ENCODE results near the gene STARD7.

STARD7 gene

DNA sequence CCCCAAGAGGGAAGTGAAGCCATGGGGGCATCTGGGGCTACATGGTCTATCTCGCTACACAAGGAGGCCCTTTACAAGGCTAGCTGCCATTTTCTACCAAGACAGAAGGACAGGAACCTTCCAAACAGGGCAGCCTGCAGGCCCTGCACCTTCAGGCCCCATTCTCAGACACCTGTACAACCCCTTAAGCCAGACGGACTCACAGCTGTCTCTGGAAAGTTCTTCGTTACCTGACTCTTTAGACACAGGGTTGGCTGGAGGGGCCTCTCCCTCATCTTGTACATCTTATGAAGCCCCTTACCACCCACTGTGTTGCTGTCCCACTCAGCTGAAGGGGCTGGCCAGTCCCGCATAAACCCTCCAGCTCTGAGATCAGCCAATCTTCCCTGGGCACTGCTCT, 40.0 kb upstream of the STARD7 start (continued):
- TF ChIP-seq, protein P1, sequence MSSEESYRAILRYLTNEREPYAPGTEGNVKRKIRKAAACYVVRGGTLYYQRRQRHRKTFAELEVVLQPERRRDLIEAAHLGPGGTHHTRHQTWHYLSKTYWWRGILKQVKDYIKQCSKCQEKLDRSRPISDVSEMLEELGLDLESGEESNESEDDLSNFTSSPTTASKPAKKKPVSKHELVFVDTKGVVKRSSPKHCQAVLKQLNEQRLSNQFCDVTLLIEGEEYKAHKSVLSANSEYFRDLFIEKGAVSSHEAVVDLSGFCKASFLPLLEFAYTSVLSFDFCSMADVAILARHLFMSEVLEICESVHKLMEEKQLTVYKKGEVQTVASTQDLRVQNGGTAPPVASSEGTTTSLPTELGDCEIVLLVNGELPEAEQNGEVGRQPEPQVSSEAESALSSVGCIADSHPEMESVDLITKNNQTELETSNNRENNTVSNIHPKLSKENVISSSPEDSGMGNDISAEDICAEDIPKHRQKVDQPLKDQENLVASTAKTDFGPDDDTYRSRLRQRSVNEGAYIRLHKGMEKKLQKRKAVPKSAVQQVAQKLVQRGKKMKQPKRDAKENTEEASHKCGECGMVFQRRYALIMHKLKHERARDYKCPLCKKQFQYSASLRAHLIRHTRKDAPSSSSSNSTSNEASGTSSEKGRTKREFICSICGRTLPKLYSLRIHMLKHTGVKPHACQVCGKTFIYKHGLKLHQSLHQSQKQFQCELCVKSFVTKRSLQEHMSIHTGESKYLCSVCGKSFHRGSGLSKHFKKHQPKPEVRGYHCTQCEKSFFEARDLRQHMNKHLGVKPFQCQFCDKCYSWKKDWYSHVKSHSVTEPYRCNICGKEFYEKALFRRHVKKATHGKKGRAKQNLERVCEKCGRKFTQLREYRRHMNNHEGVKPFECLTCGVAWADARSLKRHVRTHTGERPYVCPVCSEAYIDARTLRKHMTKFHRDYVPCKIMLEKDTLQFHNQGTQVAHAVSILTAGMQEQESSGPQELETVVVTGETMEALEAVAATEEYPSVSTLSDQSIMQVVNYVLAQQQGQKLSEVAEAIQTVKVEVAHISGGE (tag by site-specific recombination; conservative IDR thresholded peaks at IDR 0.05; ENCODE audit: low read depth): no peak

DNA sequence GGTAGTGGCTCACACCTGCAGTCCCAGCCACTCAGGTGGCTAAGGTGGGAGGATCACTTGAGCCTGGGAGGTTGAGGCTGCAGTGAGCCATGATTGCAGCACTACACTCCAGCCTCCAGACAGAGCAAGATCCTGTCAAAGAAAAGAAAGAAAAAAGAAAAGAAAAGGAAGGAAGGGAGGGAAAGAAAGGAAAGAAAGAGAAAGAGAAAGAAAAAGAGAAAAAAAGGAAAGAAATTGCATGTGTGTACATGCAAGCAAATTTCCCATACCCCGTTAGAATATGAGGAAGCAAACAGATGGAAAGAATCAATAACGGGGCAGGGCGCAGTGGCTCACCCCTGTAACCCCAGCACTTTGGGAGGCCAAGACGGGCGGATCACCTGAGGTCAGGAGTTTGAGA, 39.3 kb upstream of the STARD7 start:
- H3K27ac ChIP-seq (ENCODE audit: extremely low read depth, low read depth, low read length): no peak overlapping the region
- H3K4me1 ChIP-seq (ENCODE audit: control insufficient read depth, insufficient read depth, low read length): no peaks in the 10 kb centered on the region
- peaks cover 4 to 18% of the 10 kb centered on the region in 2 experiments; a peak in 2 of 3 replicates for H3K36me3 ChIP-seq (ENCODE audit: control insufficient read depth in 2 of 2, insufficient read depth in 1 of 2, low read length in 2 of 2)
- H3K9me3 ChIP-seq (ENCODE audit: control insufficient read depth, insufficient read depth, low read depth, low read length): no peaks in the 10 kb centered on the region
- TF ChIP-seq PRDM1 (tag by site-specific recombination; IDR thresholded peaks at IDR 0.05) (peak; percentile 66), KLF10 (tag by site-specific recombination; IDR thresholded peaks at IDR 0.05) (no peak), ZNF366 (tag by site-specific recombination; conservative IDR thresholded peaks at IDR 0.05) (peak; percentile 63)
- H3K4me3 ChIP-seq (ENCODE audit: low read depth, low read length): no peak overlapping the region
- POLR2A ChIA-PET: no interaction called here
- CTCF ChIA-PET: no interaction called here

DNA sequence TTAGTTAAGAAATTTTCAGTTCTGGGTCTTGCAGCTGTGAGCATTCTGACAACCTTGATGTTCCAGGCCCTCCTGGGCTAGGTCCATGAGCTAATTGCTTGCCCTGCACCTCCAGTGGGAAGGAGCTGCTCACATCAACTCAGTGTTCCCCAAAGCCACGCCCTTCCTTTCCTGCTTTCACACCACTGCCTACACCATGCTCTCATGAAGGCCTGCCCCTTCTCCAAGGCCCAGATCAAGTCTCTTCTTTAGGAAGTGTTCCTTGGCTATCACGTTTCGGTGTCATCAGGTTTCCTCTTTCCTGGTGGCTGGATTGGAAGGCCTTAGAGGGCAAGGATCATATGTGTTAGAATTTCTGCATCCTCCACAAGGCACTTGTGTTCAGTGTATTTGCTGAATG, 38.4 kb upstream of the STARD7 start:
- TF ChIP-seq ZBTB48 (tag by site-specific recombination; IDR thresholded peaks at IDR 0.05): no peak
- no peak for TF ChIP-seq ZNF580 (tag by site-specific recombination; IDR thresholded peaks at IDR 0.05)
- TF ChIP-seq, protein P2, sequence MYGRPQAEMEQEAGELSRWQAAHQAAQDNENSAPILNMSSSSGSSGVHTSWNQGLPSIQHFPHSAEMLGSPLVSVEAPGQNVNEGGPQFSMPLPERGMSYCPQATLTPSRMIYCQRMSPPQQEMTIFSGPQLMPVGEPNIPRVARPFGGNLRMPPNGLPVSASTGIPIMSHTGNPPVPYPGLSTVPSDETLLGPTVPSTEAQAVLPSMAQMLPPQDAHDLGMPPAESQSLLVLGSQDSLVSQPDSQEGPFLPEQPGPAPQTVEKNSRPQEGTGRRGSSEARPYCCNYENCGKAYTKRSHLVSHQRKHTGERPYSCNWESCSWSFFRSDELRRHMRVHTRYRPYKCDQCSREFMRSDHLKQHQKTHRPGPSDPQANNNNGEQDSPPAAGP (tag by site-specific recombination; IDR thresholded peaks at IDR 0.05): no peak
- TF ChIP-seq YY1 (tag by site-specific recombination; IDR thresholded peaks at IDR 0.05): no peak
- TF ChIP-seq ZNF777 (tag by site-specific recombination; IDR thresholded peaks at IDR 0.05; ENCODE audit: borderline replicate concordance): no peak
- TF ChIP-seq TSHZ1 (tag by site-specific recombination; IDR thresholded peaks at IDR 0.05; ENCODE audit: borderline replicate concordance): no peak
- no peak for TF ChIP-seq KLF16 (tag by site-specific recombination; IDR thresholded peaks at IDR 0.05)
- TF ChIP-seq ZNF366 (tag by site-specific recombination; conservative IDR thresholded peaks at IDR 0.05): no peak
- TF ChIP-seq ZNF555 (tag by site-specific recombination; conservative IDR thresholded peaks at IDR 0.05): no peak
- Histone ChIP-seq H3K36me3 (ENCODE audit: control insufficient read depth in 2 of 2, insufficient read depth in 1 of 2, low read length in 2 of 2) (peaks cover 4 to 10% of the 10 kb centered on the region in 2 experiments; a peak in 2 of 3 replicates), H3K27ac (ENCODE audit: extremely low read depth, low read depth, low read length) (no peak overlapping the region), H3K4me3 (ENCODE audit: low read depth, low read length) (no peak overlapping the region), H3K4me1 (ENCODE audit: control insufficient read depth, insufficient read depth, low read length) (no peaks in the 10 kb centered on the region), H3K9me3 (ENCODE audit: control insufficient read depth, insufficient read depth, low read depth, low read length) (no peaks in the 10 kb centered on the region)
- CTCF ChIA-PET: interaction anchor here (0.6 to 0.7 kb wide), 2 partner anchors 13 to 28 kb away, joined by 3 to 4 read pairs; no protein-coding TSS in a partner anchor
- POLR2A ChIA-PET: interaction anchor here (0.5 kb wide), 1 partner anchor 14 kb away, joined by 3 read pairs; no protein-coding TSS in a partner anchor

Data from HEK293 (cell line).